IPS-20b (cell line): ENCODE results near the gene NADK2.

ENCODE experiments used
- H3K27ac ChIP-seq: one replicate; pipeline ENCODE4 v1.5.1; 2013; ENCODE audit warnings: low read length
- H3K27me3 ChIP-seq: 2 replicates; pipeline ENCODE4 v1.6.1; 2013; ENCODE audit warnings: mild to moderate bottlenecking, low read length, inconsistent platforms; ENCODE audit not compliant: insufficient read depth
- H3K36me3 ChIP-seq: 2 replicates; pipeline ENCODE4 v1.6.1; 2013; ENCODE audit warnings: low read depth, mild to moderate bottlenecking, inconsistent platforms, low read length, moderate library complexity; ENCODE audit not compliant: insufficient read depth
- H3K4me1 ChIP-seq: 2 replicates; pipeline ENCODE4 v1.6.1; 2013; ENCODE audit warnings: mild to moderate bottlenecking, control low read depth, inconsistent platforms, low read length, moderate library complexity; ENCODE audit not compliant: insufficient read depth
- H3K4me3 ChIP-seq: 2 replicates; pipeline ENCODE4 v1.5.1; 2013; ENCODE audit warnings: mild to moderate bottlenecking, low read length, inconsistent platforms
- H3K9ac ChIP-seq: 2 replicates; pipeline ENCODE4 v1.6.1; 2013; ENCODE audit warnings: low read depth, mild to moderate bottlenecking, inconsistent platforms, low read length, moderate library complexity
- H3K9me3 ChIP-seq: 2 replicates; pipeline ENCODE4 v1.6.1; 2013; ENCODE audit warnings: mild to moderate bottlenecking, low read depth, low read length, inconsistent platforms; ENCODE audit not compliant: insufficient read depth

Gene NADK2

GRCh38 chr5:36228505-36228904, 13.2 kb downstream of the NADK2 start:
- no peak overlapping the region for H3K27ac ChIP-seq
- no peaks in the 10 kb centered on the region for H3K27me3 ChIP-seq
- no peaks in the 10 kb centered on the region for H3K4me1 ChIP-seq
- no peak overlapping the region for H3K4me3 ChIP-seq
- H3K9ac ChIP-seq = no peak overlapping the region
- H3K36me3 ChIP-seq = peaks cover 13% of the 10 kb centered on the region
- H3K9me3 ChIP-seq = no peaks in the 10 kb centered on the region

- H3K27me3 ChIP-seq = no peaks in the 10 kb centered on the region
- no peaks in the 10 kb centered on the region for H3K9me3 ChIP-seq
- H3K36me3 ChIP-seq = peaks cover 13% of the 10 kb centered on the region
- no peak overlapping the region for H3K9ac ChIP-seq
- H3K27ac ChIP-seq = no peak overlapping the region
- no peaks in the 10 kb centered on the region for H3K4me1 ChIP-seq
- no peak overlapping the region for H3K4me3 ChIP-seq
Measured at GRCh38 chr5:36227046-36227445, 14.7 kb downstream of the NADK2 start.

GRCh38 chr5:36222620-36223019, 19.1 kb downstream of the NADK2 start:
- Histone ChIP-seq H3K27me3 (no peaks in the 10 kb centered on the region), H3K36me3 (peaks cover 20% of the 10 kb centered on the region), H3K4me1 (no peaks in the 10 kb centered on the region), H3K4me3 (no peak overlapping the region), H3K9ac (no peak overlapping the region), H3K27ac (no peak overlapping the region), H3K9me3 (no peaks in the 10 kb centered on the region)

- Histone ChIP-seq H3K36me3 (peaks cover 16% of the 10 kb centered on the region; the same call in 1 of the 2 replicates), H3K4me3 (no peak overlapping the region), H3K9me3 (no peaks in the 10 kb centered on the region), H3K27me3 (no peaks in the 10 kb centered on the region), H3K4me1 (no peaks in the 10 kb centered on the region), H3K27ac (no peak overlapping the region), H3K9ac (no peak overlapping the region)
Measured at GRCh38 chr5:36217988-36218387, 23.7 kb downstream of the NADK2 start.

- no peaks in the 10 kb centered on the region for H3K4me1 ChIP-seq
- H3K27ac ChIP-seq = no peak overlapping the region
- no peak overlapping the region for H3K9ac ChIP-seq
- no peaks in the 10 kb centered on the region for H3K27me3 ChIP-seq
- no peak overlapping the region for H3K4me3 ChIP-seq
- no peaks in the 10 kb centered on the region for H3K9me3 ChIP-seq
- peaks cover 16% of the 10 kb centered on the region; the same call in 1 of the 2 replicates for H3K36me3 ChIP-seq
Measured at GRCh38 chr5:36217567-36217966, 24.2 kb downstream of the NADK2 start.

GRCh38 chr5:36215910-36216309, 25.8 kb downstream of the NADK2 start:
- H3K27ac ChIP-seq = no peak overlapping the region
- no peaks in the 10 kb centered on the region for H3K9me3 ChIP-seq
- H3K4me1 ChIP-seq = no peaks in the 10 kb centered on the region
- H3K27me3 ChIP-seq = no peaks in the 10 kb centered on the region
- no peak overlapping the region for H3K9ac ChIP-seq
- H3K36me3 ChIP-seq = peaks cover 16% of the 10 kb centered on the region; the same call in 1 of the 2 replicates
- H3K4me3 ChIP-seq = no peak overlapping the region

GRCh38 chr5:36214436-36214835, 27.3 kb downstream of the NADK2 start:
- H3K36me3 ChIP-seq = peaks cover 10% of the 10 kb centered on the region; the same call in 1 of the 2 replicates
- no peak overlapping the region for H3K9ac ChIP-seq
- no peaks in the 10 kb centered on the region for H3K4me1 ChIP-seq
- H3K27ac ChIP-seq = no peak overlapping the region
- no peak overlapping the region for H3K4me3 ChIP-seq
- no peaks in the 10 kb centered on the region for H3K9me3 ChIP-seq
- H3K27me3 ChIP-seq = no peaks in the 10 kb centered on the region

GRCh38 chr5:36209664-36210063, 32.1 kb downstream of the NADK2 start:
- Histone ChIP-seq H3K27ac (no peak overlapping the region), H3K4me1 (no peaks in the 10 kb centered on the region), H3K9ac (no peak overlapping the region), H3K36me3 (0 out of 2 replicates have a peak, but pooled peaks cover 4% of the 10 kb centered on the region), H3K9me3 (no peaks in the 10 kb centered on the region), H3K27me3 (no peaks in the 10 kb centered on the region), H3K4me3 (no peak overlapping the region)

- no peak overlapping the region for H3K4me3 ChIP-seq
- H3K9ac ChIP-seq = no peak overlapping the region
- 0 out of 2 replicates have a peak, but pooled peaks cover 4% of the 10 kb centered on the region for H3K36me3 ChIP-seq
- no peaks in the 10 kb centered on the region for H3K9me3 ChIP-seq
- H3K27me3 ChIP-seq = no peaks in the 10 kb centered on the region
- H3K4me1 ChIP-seq = no peaks in the 10 kb centered on the region
- H3K27ac ChIP-seq = no peak overlapping the region
Measured at GRCh38 chr5:36208786-36209185, 32.9 kb downstream of the NADK2 start.

- Histone ChIP-seq H3K9ac (no peak overlapping the region), H3K27ac (no peak overlapping the region), H3K9me3 (no peaks in the 10 kb centered on the region), H3K27me3 (no peaks in the 10 kb centered on the region), H3K4me1 (no peaks in the 10 kb centered on the region), H3K4me3 (no peak overlapping the region), H3K36me3 (0 out of 2 replicates have a peak, but pooled peaks cover 4% of the 10 kb centered on the region)
Measured at GRCh38 chr5:36206913-36207312, 34.8 kb downstream of the NADK2 start.

- no peaks in the 10 kb centered on the region for H3K9me3 ChIP-seq
- H3K9ac ChIP-seq = no peak overlapping the region
- no peak overlapping the region for H3K27ac ChIP-seq
- H3K36me3 ChIP-seq = 0 out of 2 replicates have a peak, but pooled peaks cover 4% of the 10 kb centered on the region
- no peaks in the 10 kb centered on the region for H3K4me1 ChIP-seq
- H3K27me3 ChIP-seq = no peaks in the 10 kb centered on the region
- no peak overlapping the region for H3K4me3 ChIP-seq
Measured at GRCh38 chr5:36205329-36205728, 36.4 kb downstream of the NADK2 start.

GRCh38 chr5:36202521-36202961, 39.2 kb downstream of the NADK2 start:
- Histone ChIP-seq H3K4me3 (no peak overlapping the region), H3K36me3 (peaks cover 9% of the 10 kb centered on the region; the same call in 1 of the 2 replicates), H3K27ac (no peak overlapping the region), H3K27me3 (no peaks in the 10 kb centered on the region), H3K4me1 (no peaks in the 10 kb centered on the region), H3K9me3 (no peaks in the 10 kb centered on the region), H3K9ac (no peak overlapping the region)
